WI38 (cell line): ENCODE data around the gene C8A.

Source experiments
- H3K4me3 ChIP-seq: 2 replicates; pipeline ENCODE4 v1.5.1; 2011; ENCODE audit warnings: low read depth, mild to moderate bottlenecking, control low read depth, low read length
- CTCF ChIP-seq: IDR thresholded peaks from 2 replicates; pipeline ENCODE4 v1.5.1; 2012; ENCODE audit warnings: low read depth, mild to moderate bottlenecking, control low read depth, low read length

Gene C8A

GRCh38 chr1:56967355-56967754, 112.8 kb downstream of the C8A start:
- TF ChIP-seq CTCF: no peak
- H3K4me3 ChIP-seq: no peak overlapping the region
